Activated CD4-positive, alpha-beta memory T cell treated with anti-CD3 and anti-CD28 coated beads, Interleukin-2, amount 10 ng/mL, durations not matched to agents 7 days and 5 days (primary cell): ENCODE data around the gene RRAS2. TPM values are rescaled to one million over a fixed set of nuclear protein-coding genes. Genes with fewer than 3 reads are reported as not detected.
"Not testable (repeated sequence)": the region's sequence is repeated elsewhere in the genome, so short reads cannot be mapped to it uniquely, and the experiment has no call there.

ENCODE experiments used
- CTCF ChIA-PET: fragments of 350-600 bp; sonication (Branson Sonifier 250); formaldehyde crosslinking; loops from one replicate; lab custom pipeline; 2021; ENCODE audit warnings: antibody characterized with exemption, inconsistent platforms; lab: Charles Lee
- POLR2A ChIA-PET: fragments of 350-600 bp; sonication (Branson Sonifier 250); formaldehyde crosslinking; loops from one replicate; lab custom pipeline; 2021; ENCODE audit warnings: antibody characterized with exemption; lab: Charles Lee
- DNase-seq: peaks from one replicate; pipeline ENCODE4 v3.0.0-alpha.2; 2020
- H3K27ac Mint-ChIP-seq: one replicate; pipeline ENCODE4 v1.8.0; 2021; ENCODE audit warnings: mild to moderate bottlenecking, mixed read lengths
- H3K27me3 Mint-ChIP-seq: one replicate; pipeline ENCODE4 v1.8.0; 2021; ENCODE audit warnings: mixed read lengths
- H3K36me3 Mint-ChIP-seq: one replicate; pipeline ENCODE4 v1.8.0; 2021; ENCODE audit warnings: low read depth, mixed read lengths
- H3K4me1 Mint-ChIP-seq: one replicate; pipeline ENCODE4 v1.8.0; 2021; ENCODE audit warnings: mixed read lengths
- H3K4me3 Mint-ChIP-seq: one replicate; pipeline ENCODE4 v1.8.0; 2021; ENCODE audit warnings: mild to moderate bottlenecking, mixed read lengths
- H3K9me3 Mint-ChIP-seq: one replicate; pipeline ENCODE4 v1.8.0; 2021; ENCODE audit warnings: mixed read lengths
- total RNA-seq, 2 experiments: library from RNA; stranded (reverse); gene quantifications; one replicate each; pipeline ENCODE4 v1.2.3, GENCODE V29; 2021

The RRAS2 gene
- 10 to 100 TPM; 55.7 to 58.5 TPM for total RNA-seq

DNA sequence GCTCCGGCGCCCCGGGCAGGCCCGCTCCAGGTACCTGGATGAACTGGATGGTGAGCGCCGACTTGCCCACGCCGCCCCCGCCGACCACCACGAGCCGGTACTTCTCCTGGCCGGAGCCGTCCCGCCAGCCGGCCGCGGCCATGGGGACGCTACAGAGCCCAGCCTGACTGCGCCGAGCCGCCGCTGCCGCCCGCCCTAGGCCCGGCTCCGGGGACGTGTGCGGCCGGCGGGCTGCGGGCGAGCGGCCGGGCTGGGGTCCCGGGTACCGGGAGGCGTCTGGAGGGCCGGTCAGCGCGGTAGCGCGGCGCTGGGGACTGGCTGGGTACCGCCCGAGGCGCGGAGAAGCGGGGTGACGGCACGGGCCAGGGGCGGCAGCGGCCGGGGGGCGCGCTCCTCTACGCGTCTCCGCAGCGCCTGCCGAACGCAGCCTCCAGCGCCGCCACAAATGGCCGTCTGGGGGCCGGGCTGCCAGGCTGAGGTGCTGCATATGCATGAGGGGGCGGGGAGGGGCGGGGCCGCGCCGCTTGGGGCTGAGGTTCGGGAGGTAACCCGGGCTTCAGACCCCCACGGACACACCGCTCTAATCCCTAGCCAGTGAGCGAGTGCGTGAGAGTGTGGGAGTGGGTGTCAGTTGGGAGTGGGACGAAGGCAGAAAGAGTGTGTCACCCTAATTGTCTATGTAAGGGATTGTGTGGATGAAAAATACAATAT lies at the start of gene RRAS2:
Gene RRAS2, minus strand, starts transcription at position 455 of the 711 bp plus-strand sequence. Its CDS starts 313 bp downstream, at position 142.
- POLR2A ChIA-PET = interaction anchor here (1.0 to 1.6 kb wide), 3 partner anchors 8 to 533 kb away, joined by 3 to 8 read pairs (median 5); partner anchors contain the start of gene CYP2R1

GRCh38 chr11:14408612-14409011 lies 49.6 kb upstream of the RRAS2 start:
- H3K27me3 Mint-ChIP-seq = no peaks in the 10 kb centered on the region
- H3K27ac Mint-ChIP-seq = no peak overlapping the region
- peaks cover 37% of the 10 kb centered on the region for H3K4me1 Mint-ChIP-seq
- peaks cover 2% of the 10 kb centered on the region for H3K9me3 Mint-ChIP-seq
- ChIA-PET POLR2A (no interaction called here), CTCF (no interaction called here)
- peaks cover 12% of the 10 kb centered on the region for H3K36me3 Mint-ChIP-seq
- no peak for DNase-seq
- no peak overlapping the region for H3K4me3 Mint-ChIP-seq

More for the DNA sequence above, at the start of gene RRAS2:
- CTCF ChIA-PET = interaction anchor here (1.2 to 1.4 kb wide), 2 partner anchors 13 to 97 kb away, joined by 3 to 6 read pairs; no protein-coding TSS in a partner anchor
- H3K4me3 Mint-ChIP-seq = peak within 1 kb of the TSS; percentile 95
- peak within 1 kb of the TSS; percentile 81 for H3K27ac Mint-ChIP-seq
- H3K4me1 Mint-ChIP-seq = peaks cover 54% of the 10 kb centered on the region
- H3K36me3 Mint-ChIP-seq = peaks cover 24% of the 10 kb centered on the region
- peaks cover 6% of the 10 kb centered on the region for H3K27me3 Mint-ChIP-seq
- DNase-seq = peak; percentile 82
- no peaks in the 10 kb centered on the region for H3K9me3 Mint-ChIP-seq

DNA sequence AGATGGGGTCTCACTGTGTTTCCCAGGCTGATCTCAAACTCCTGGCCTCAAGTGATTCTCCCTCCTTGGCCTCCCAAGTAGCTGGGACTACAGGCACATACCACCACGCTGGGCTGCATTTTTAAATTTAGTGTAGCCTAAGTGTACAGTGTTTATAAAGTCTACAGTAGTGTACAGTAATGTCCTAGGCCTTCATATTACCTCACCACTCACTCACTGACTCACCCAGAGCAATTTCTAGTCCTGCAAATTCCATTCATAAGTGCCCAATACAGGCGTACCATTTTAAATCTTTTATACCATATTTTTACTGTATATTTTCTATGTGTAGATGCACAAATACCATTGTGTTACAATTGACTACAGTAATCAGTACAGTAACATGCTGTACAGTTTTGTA lies 47.1 kb upstream of the RRAS2 start:
- CTCF ChIA-PET = interaction anchor here (0.9 kb wide), 1 partner anchor 106 kb away, joined by 3 read pairs; no protein-coding TSS in a partner anchor

DNA sequence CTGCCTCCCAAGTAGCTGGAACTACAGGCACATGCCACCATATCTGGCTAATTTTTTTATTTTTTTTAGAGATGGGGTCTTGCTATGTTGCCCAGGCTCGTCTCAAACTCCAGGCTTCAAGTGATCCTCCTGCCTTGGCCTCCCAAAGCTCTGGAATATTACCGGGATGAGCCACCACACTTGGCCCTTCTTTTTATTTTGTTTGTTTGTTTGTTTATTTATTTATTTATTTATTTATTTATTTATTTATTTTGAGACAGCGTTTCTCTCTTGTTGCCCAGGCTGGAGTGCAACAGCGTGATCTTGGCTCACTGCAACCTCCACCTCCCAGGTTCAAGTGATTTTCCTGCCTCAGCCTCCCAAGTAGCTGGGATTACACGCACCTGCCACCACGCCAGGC lies 44.5 kb upstream of the RRAS2 start:
- H3K9me3 Mint-ChIP-seq, H3K4me1 Mint-ChIP-seq, H3K4me3 Mint-ChIP-seq, DNase-seq, H3K27ac Mint-ChIP-seq, H3K36me3 Mint-ChIP-seq, POLR2A ChIA-PET: not testable (repeated sequence)
- CTCF ChIA-PET = interaction anchor here (0.7 to 1.1 kb wide), 2 partner anchors 14 to 29 kb away, joined by 3 to 4 read pairs; no protein-coding TSS in a partner anchor
- H3K27me3 Mint-ChIP-seq = peaks cover 12% of the 10 kb centered on the region

More for the DNA sequence above, 47.1 kb upstream of the RRAS2 start:
- H3K27ac Mint-ChIP-seq, H3K36me3 Mint-ChIP-seq, DNase-seq, POLR2A ChIA-PET, H3K9me3 Mint-ChIP-seq, H3K4me3 Mint-ChIP-seq, H3K27me3 Mint-ChIP-seq: not testable (repeated sequence)
- H3K4me1 Mint-ChIP-seq = peaks cover 18% of the 10 kb centered on the region

- Mint-ChIP-seq H3K27me3 (peaks cover 21% of the 10 kb centered on the region), H3K4me3 (no peak overlapping the region), H3K9me3 (no peaks in the 10 kb centered on the region), H3K4me1 (peaks cover 1% of the 10 kb centered on the region), H3K36me3 (no peaks in the 10 kb centered on the region), H3K27ac (no peak overlapping the region)
- CTCF ChIA-PET = no interaction called here
- no peak for DNase-seq
- POLR2A ChIA-PET = no interaction called here
Observed at GRCh38 chr11:14399087-14399486, 40.1 kb upstream of the RRAS2 start.

DNA sequence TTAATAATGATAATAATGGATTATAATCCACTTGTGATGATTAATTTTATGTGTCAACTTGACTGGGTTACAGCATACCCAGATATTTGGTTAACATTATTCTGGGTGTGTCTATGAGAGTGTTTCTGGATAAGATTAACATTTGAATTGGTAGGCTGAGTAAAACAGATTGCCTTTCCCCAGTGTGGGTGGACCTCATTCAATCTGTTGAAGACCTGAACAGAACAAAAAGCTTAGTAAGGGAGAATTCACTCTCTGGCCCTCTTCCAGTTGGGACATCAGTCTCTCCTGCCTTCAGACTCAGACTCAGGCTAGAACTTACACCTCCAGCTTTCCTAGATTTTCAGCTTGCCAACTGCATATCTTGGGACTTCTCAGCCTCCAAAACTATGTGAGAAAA lies 37.3 kb upstream of the RRAS2 start:
- no peak for DNase-seq
- Mint-ChIP-seq H3K27ac (no peak overlapping the region), H3K4me1 (peaks cover 7% of the 10 kb centered on the region), H3K9me3 (no peaks in the 10 kb centered on the region), H3K27me3 (peaks cover 21% of the 10 kb centered on the region), H3K4me3 (no peak overlapping the region), H3K36me3 (no peaks in the 10 kb centered on the region)
- ChIA-PET POLR2A (no interaction called here), CTCF (interaction anchor here (0.9 kb wide), 1 partner anchor 14 kb away, joined by 3 read pairs; no protein-coding TSS in a partner anchor)

- POLR2A ChIA-PET = interaction anchor here (0.6 to 1.0 kb wide), 4 partner anchors 11 to 25 kb away, joined by 3 to 4 read pairs (median 3); no protein-coding TSS in a partner anchor
- Mint-ChIP-seq H3K4me3 (no peak overlapping the region), H3K27me3 (peaks cover 16% of the 10 kb centered on the region), H3K4me1 (peaks cover 7% of the 10 kb centered on the region), H3K27ac (peak overlapping the region; percentile 57), H3K9me3 (no peaks in the 10 kb centered on the region), H3K36me3 (no peaks in the 10 kb centered on the region)
- peak; percentile 37 for DNase-seq
- CTCF ChIA-PET = interaction anchor here (0.7 kb wide), 1 partner anchor 654 kb away, joined by 6 read pairs; no protein-coding TSS in a partner anchor
Observed at GRCh38 chr11:14393889-14394288, 34.9 kb upstream of the RRAS2 start.

- Mint-ChIP-seq H3K4me1 (peaks cover 7% of the 10 kb centered on the region), H3K27ac (no peak overlapping the region), H3K27me3 (peaks cover 15% of the 10 kb centered on the region), H3K9me3 (no peaks in the 10 kb centered on the region), H3K36me3 (no peaks in the 10 kb centered on the region), H3K4me3 (no peak overlapping the region)
- CTCF ChIA-PET = no interaction called here
- POLR2A ChIA-PET = no interaction called here
- no peak for DNase-seq
Observed at GRCh38 chr11:14393129-14393528, 34.1 kb upstream of the RRAS2 start.

DNA sequence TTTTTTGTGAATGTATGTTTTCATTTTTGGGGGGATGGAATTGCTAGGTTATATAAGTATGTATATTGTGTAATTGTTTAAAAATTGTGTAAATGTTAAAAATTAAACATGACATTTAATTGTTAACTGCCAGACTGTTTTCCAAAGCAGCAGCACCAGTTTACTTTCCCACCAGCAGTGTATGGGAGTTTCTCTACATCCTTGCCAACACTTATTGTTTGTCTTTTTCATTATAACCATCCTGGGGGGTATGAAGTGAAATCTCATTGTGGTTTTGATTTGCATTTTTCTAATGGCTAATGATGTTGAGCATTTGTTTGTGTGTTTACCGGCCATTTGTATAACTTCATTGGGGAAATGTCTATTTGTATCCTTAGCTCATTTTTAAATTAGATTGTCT lies 31.7 kb upstream of the RRAS2 start:
- H3K36me3 Mint-ChIP-seq = no peaks in the 10 kb centered on the region
- no peak for DNase-seq
- H3K9me3 Mint-ChIP-seq = no peaks in the 10 kb centered on the region
- no peak overlapping the region for H3K4me3 Mint-ChIP-seq
- ChIA-PET POLR2A (no interaction called here), CTCF (interaction anchor here (0.8 to 0.9 kb wide), 2 partner anchors 65 to 82 kb away, joined by 4 to 5 read pairs; no protein-coding TSS in a partner anchor)
- peaks cover 7% of the 10 kb centered on the region for H3K4me1 Mint-ChIP-seq
- H3K27me3 Mint-ChIP-seq = peaks cover 13% of the 10 kb centered on the region
- H3K27ac Mint-ChIP-seq = no peak overlapping the region

DNA sequence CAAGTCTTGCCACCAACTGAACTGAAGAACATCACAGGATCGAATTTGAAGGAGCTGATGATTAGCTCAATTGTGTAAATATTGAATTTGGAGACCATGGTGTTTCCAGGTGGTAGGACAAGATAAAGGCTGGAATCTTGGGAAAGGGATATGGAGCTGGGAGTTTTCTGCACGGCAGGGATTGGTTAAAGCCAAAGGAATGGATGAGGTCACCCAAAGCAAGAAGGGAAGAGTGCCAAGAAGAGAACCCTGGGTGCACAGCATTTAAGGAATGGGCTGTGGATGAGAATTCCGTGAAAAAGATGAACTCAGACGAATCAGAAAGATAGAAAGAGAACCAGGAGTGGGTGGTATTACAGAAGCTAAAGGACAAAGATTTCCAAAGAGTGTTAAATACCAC lies 29.4 kb upstream of the RRAS2 start:
- Mint-ChIP-seq H3K9me3 (no peaks in the 10 kb centered on the region), H3K36me3 (no peaks in the 10 kb centered on the region), H3K4me3 (no peak overlapping the region), H3K27me3 (peaks cover 13% of the 10 kb centered on the region), H3K4me1 (peaks cover 2% of the 10 kb centered on the region), H3K27ac (no peak overlapping the region)
- POLR2A ChIA-PET = interaction anchor here (1.1 to 1.6 kb wide), 2 partner anchors 9 to 13 kb away, joined by 3 to 4 read pairs; no protein-coding TSS in a partner anchor
- no peak for DNase-seq
- CTCF ChIA-PET = interaction anchor here (0.6 to 1.3 kb wide), 4 partner anchors 9 to 88 kb away, joined by 3 to 5 read pairs (median 4); no protein-coding TSS in a partner anchor

GRCh38 chr11:14386895-14387480 lies 28.0 kb upstream of the RRAS2 start:
- no peak for DNase-seq
- Mint-ChIP-seq H3K27ac (no peak overlapping the region), H3K4me1 (no peaks in the 10 kb centered on the region), H3K27me3 (peaks cover 18% of the 10 kb centered on the region), H3K36me3 (no peaks in the 10 kb centered on the region), H3K9me3 (no peaks in the 10 kb centered on the region), H3K4me3 (no peak overlapping the region)
- ChIA-PET CTCF (interaction anchor here (0.6 kb wide), 1 partner anchor 21 kb away, joined by 3 read pairs; no protein-coding TSS in a partner anchor), POLR2A (interaction anchor here (1.1 to 1.6 kb wide), 2 partner anchors 9 to 12 kb away, joined by 3 to 4 read pairs; no protein-coding TSS in a partner anchor)

- no peaks in the 10 kb centered on the region for H3K36me3 Mint-ChIP-seq
- DNase-seq = no peak
- no peak overlapping the region for H3K27ac Mint-ChIP-seq
- no peak overlapping the region for H3K4me3 Mint-ChIP-seq
- peaks cover 6% of the 10 kb centered on the region for H3K4me1 Mint-ChIP-seq
- H3K27me3 Mint-ChIP-seq = peaks cover 18% of the 10 kb centered on the region
- CTCF ChIA-PET = interaction anchor here (0.6 kb wide), 1 partner anchor 20 kb away, joined by 3 read pairs; no protein-coding TSS in a partner anchor
- POLR2A ChIA-PET = no interaction called here
- no peaks in the 10 kb centered on the region for H3K9me3 Mint-ChIP-seq
Observed at GRCh38 chr11:14386081-14386480, 27.1 kb upstream of the RRAS2 start.

GRCh38 chr11:14384338-14384737 lies 25.4 kb upstream of the RRAS2 start:
- no peak for DNase-seq
- H3K9me3 Mint-ChIP-seq = no peaks in the 10 kb centered on the region
- H3K4me3 Mint-ChIP-seq = no peak overlapping the region
- ChIA-PET CTCF (interaction anchor here (1.2 kb wide), 1 partner anchor 84 kb away, joined by 3 read pairs; no protein-coding TSS in a partner anchor), POLR2A (no interaction called here)
- H3K4me1 Mint-ChIP-seq = peaks cover 12% of the 10 kb centered on the region
- H3K36me3 Mint-ChIP-seq = no peaks in the 10 kb centered on the region
- no peak overlapping the region for H3K27ac Mint-ChIP-seq
- peaks cover 15% of the 10 kb centered on the region for H3K27me3 Mint-ChIP-seq
